GM12874 (cell line): ENCODE data around the gene EPC1.

Experiments used
- TF ChIP-seq, protein P1 (sequence below): IDR thresholded peaks from 2 replicates; pipeline ENCODE4 v1.5.1; 2011; ENCODE audit warnings: low read depth, mild to moderate bottlenecking, control low read depth, low read length, moderate library complexity; ENCODE audit not compliant: insufficient read depth

The EPC1 gene

DNA sequence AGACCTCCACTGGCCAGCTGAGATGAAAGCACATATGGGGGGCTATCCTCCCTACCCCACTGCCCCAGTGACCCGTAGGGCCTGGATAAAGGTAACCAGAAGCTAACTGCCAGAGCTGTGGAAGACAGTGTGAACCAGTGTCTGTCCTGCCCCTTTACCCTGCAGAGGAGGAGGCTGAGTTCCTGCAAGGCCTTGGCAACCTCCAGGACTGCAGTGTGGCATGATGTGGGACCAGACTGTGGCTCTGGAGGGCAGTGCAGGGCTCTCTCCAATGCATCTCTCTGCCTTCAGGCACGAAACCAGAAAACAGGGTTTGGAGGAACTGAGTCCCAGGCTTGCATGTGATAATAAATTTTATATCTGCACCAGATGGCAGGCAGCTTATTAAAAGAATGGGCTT is 93.1 kb downstream of the EPC1 start:
- TF ChIP-seq, protein P1, sequence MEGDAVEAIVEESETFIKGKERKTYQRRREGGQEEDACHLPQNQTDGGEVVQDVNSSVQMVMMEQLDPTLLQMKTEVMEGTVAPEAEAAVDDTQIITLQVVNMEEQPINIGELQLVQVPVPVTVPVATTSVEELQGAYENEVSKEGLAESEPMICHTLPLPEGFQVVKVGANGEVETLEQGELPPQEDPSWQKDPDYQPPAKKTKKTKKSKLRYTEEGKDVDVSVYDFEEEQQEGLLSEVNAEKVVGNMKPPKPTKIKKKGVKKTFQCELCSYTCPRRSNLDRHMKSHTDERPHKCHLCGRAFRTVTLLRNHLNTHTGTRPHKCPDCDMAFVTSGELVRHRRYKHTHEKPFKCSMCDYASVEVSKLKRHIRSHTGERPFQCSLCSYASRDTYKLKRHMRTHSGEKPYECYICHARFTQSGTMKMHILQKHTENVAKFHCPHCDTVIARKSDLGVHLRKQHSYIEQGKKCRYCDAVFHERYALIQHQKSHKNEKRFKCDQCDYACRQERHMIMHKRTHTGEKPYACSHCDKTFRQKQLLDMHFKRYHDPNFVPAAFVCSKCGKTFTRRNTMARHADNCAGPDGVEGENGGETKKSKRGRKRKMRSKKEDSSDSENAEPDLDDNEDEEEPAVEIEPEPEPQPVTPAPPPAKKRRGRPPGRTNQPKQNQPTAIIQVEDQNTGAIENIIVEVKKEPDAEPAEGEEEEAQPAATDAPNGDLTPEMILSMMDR: no peak

DNA sequence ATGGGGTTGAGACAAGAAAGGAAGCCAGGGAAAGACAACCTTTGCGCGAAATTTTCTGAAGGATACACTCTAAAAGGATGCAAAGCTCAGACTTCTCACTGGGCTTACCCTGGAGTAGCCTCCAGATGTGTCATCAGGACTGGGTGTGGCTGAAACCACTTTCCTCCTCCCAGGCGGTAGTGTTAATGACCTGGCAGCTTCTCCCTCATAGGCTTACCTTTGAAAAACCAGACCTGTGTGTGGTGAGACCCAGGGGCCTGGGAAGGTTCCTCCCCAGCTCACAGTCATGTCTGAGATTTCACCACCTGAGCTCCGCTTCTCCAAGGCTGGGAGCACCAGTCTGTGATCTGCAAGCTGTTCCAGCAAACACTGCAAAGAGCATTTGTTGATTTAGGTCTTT is 93.7 kb downstream of the EPC1 start:
- TF ChIP-seq, protein P1: no peak

DNA sequence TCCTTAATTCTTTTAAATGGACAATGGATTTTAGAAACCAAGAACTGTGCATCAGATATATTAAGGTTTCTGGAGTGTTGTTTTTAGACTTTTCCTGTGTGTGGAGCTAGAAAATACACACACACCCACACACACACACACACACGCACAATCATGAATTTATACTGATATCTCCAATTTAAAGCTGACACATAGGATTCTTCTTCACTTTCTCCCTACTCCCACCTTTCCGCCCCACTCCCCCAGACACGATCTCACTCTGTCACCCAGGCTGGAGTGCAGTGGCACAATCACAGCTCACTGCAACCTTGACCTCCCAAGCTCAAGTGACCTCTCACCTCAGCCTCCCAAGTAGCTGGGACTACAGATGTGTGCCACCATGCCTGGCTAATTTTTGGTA is 100.3 kb downstream of the EPC1 start:
- TF ChIP-seq, protein P1: no peak

DNA sequence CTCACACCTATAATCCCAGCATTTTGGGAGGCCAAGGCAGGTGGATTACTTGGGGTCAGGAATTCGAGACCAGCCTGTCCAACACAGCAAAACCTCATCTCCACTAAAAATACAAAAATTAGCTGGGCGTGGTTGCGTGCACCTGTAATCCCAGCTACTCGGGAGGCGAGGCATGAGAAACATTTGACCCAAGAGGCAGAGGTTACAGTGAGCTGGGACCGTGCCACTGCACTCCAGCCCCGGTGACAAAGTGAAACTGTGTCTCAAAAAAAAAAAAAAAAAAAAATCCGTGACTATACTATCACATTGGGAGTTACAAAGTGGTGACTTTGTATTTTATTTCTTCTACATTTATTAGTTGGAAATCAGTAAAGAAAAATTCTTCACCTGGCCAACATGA is 101.2 kb downstream of the EPC1 start:
- TF ChIP-seq, protein P1: no peak

DNA sequence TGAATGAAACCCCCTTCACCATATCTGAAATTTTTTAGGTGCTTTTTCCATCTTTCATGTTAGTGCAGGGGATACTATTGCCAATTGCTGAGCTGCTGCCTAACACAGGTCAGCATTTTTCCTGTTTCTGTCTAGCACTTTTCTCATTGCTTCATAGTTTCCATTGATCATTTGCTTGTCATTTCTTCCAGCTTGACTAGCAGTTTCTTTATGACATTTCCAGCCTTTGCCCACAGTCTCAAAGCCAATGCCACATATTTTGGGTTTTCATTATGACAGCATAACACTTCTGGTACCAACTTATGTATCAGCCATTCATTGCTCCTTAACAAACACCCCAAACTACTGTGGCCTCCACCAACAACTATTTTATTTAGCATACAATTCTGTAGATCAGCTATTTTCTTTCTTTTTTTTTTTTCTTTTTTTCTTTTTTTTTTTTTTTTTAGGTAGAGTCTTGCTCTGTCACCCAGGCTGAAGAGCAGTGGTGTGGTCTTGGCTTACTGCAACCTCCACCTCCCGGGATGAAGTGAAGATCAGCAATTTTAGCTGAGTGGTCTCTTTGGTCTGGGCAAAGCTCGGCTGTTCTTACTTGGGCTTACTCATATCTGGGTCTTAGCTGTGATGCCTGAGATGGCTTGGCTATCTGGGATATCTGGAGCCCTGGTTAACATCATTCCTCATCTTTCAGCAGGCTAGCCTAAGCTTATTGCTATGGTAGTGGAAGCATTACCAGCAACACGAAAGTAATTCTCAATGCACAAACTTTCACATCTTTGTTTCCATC is 102.3 kb downstream of the EPC1 start:
- TF ChIP-seq, protein P1: no peak

DNA sequence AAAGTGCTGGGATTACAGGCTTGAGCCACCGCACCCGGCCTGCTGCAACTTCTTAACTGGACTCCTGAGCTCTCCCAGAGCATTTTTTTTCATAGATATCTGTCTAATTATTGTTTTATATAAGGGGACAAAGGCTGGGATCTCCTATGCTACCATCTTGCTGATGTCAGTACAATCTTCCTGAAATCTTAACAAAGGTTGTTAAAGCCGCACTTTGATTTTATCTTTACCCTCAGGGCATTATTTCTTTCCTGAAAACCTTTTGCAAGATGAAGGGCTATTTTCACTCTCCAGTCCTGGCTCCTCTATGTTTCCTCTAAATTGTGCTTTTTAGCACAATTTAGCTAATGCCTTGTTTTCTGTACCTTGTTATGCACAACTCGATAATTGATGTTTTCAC is 102.9 kb downstream of the EPC1 start:
- TF ChIP-seq, protein P1: no peak

DNA sequence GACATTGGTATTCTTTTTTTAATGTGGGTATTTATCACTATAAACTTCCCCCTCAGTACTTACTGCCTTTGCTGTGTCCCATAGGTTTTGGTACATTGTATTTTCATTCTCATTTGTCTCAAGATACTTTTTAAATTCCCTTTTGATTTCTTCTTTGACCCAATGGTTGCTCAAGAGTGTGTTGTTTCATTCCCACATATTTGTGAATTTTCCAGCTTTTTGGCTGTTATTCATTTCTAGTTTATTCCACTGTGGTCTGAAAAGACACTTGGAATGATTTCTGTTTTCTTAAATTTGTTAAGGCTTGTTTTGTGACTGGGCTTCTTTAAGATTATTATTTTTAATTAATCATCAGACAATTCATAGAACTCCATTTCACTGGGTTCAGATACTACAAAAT is 105.0 kb downstream of the EPC1 start:
- TF ChIP-seq, protein P1: no peak
